Common myeloid progenitor, CD34-positive (primary cell): ENCODE measurements around the gene MRPL48.
A peak's percentile ranks its signal among the peaks of the same experiment; 100 is the strongest.
"Not testable (repeated sequence)": the region's sequence is repeated elsewhere in the genome, so short reads cannot be mapped to it uniquely, and the experiment has no call there.

ENCODE experiments used
- CTCF ChIA-PET: fragments of 350-600 bp; sonication (Branson Sonifier 250); formaldehyde crosslinking; loops from one replicate; lab custom pipeline; 2021; ENCODE audit warnings: antibody characterized with exemption; lab: Charles Lee
- POLR2A ChIA-PET: fragments of 350-600 bp; sonication (Branson Sonifier 250); formaldehyde crosslinking; loops from one replicate; lab custom pipeline; 2021; ENCODE audit warnings: antibody characterized with exemption; lab: Charles Lee
- DNase-seq, 3 donors: peaks; one replicate each; pipeline versions ENCODE4 v3.0.0 to v3.0.0-alpha.2; 2013
- H3K27ac ChIP-seq, 2 experiments: 1 replicate in 1 of 2; 2 replicates in 1 of 2; pipeline ENCODE4 v1.7.0; 2013; ENCODE audit warnings: inconsistent platforms in 2 of 2, low read length in 2 of 2, mild to moderate bottlenecking in 2 of 2, low read depth in 1 of 2, moderate library complexity in 1 of 2; ENCODE audit not compliant: severe bottlenecking in 2 of 2, insufficient read depth in 1 of 2, poor library complexity in 1 of 2
- H3K27me3 ChIP-seq, 5 experiments: replicated peaks in 2 of 5; 1 replicate in 3 of 5; 2 replicates in 2 of 5; pipeline versions ENCODE4 v1.6.1 to v1.7.0; 2013; ENCODE audit warnings: low read length in 4 of 5, mild to moderate bottlenecking in 2 of 5, moderate library complexity in 2 of 5, inconsistent platforms in 1 of 5; ENCODE audit not compliant: insufficient read depth in 5 of 5, control insufficient read depth in 4 of 5
- H3K36me3 ChIP-seq, 4 experiments: 1 replicate in 2 of 4; 2 replicates in 2 of 4; pipeline versions ENCODE4 v1.6.1 to v1.7.0; 2013; ENCODE audit warnings: low read length in 3 of 4, control low read depth in 1 of 4, mild to moderate bottlenecking in 1 of 4; ENCODE audit not compliant: control insufficient read depth in 4 of 4, insufficient read depth in 4 of 4
- H3K4me1 ChIP-seq, 4 experiments: 1 replicate in 3 of 4; 2 replicates in 1 of 4; pipeline versions ENCODE4 v1.6.1 to v1.7.1; 2013; ENCODE audit warnings: low read length in 3 of 4, mild to moderate bottlenecking in 3 of 4, control low read depth in 1 of 4, inconsistent platforms in 1 of 4, moderate library complexity in 1 of 4; ENCODE audit not compliant: control insufficient read depth in 4 of 4, insufficient read depth in 4 of 4; ENCODE audit errors: control extremely low read depth in 1 of 4
- H3K4me3 ChIP-seq, 7 experiments: 1 replicate in 4 of 7; 2 replicates in 3 of 7; pipeline versions ENCODE4 v1.5.1 to v1.7.0; 2013; ENCODE audit warnings: mild to moderate bottlenecking in 7 of 7, low read length in 6 of 7, moderate library complexity in 6 of 7, inconsistent platforms in 2 of 7, low read depth in 2 of 7, control low read depth in 1 of 7; ENCODE audit not compliant: insufficient read depth in 4 of 7, control insufficient read depth in 1 of 7; ENCODE audit errors: extremely low read depth in 1 of 7
- H3K9me3 ChIP-seq, 5 experiments: 1 replicate in 4 of 5; 2 replicates in 1 of 5; pipeline versions ENCODE4 v1.6.1 to v1.7.1; 2013; ENCODE audit warnings: low read length in 4 of 5, mild to moderate bottlenecking in 2 of 5, inconsistent platforms in 1 of 5, low read depth in 1 of 5, moderate library complexity in 1 of 5; ENCODE audit not compliant: control insufficient read depth in 4 of 5, insufficient read depth in 2 of 5; ENCODE audit errors: control extremely low read depth in 1 of 5
- WGBS: methylation state at CpG from one replicate; pipeline ENCODE4 v1.1.5; 2013; ENCODE audit not compliant: insufficient coverage; 5-methylcytosine and 5-hydroxymethylcytosine counted together

Gene MRPL48

DNA sequence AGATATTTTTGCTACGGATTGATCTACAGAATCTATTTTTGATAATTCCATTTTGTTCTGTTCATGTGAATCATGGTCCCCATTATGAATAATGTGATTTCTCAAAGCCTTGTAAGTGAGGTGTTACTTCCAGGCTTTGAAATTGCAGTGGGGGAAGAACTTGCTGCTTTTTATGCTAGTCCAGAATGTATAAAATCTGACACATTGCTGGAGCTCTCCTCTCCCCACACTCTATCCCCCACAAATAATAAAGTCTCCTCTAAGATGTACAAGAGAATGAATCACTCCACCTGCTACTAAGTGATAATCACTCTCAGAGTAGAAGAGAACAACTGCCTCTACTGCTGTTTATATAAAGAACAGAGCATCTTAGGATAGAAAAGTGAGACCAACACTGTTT lies 20.9 kb upstream of the MRPL48 start:
- CTCF ChIA-PET = interaction anchor here (0.9 kb wide), 1 partner anchor 21 kb away, joined by 4 read pairs; no protein-coding TSS in a partner anchor
- WGBS = 100% methylated on average over 1 of the region's 1 CpG
- H3K27me3 ChIP-seq = no peaks in the 10 kb centered on the region
- DNase-seq = no peak
- H3K36me3 ChIP-seq = no peaks in the 10 kb centered on the region
- POLR2A ChIA-PET = no interaction called here
- H3K27ac ChIP-seq = no peak overlapping the region
- no peaks in the 10 kb centered on the region for H3K9me3 ChIP-seq
- no peak overlapping the region for H3K4me3 ChIP-seq
- H3K4me1 ChIP-seq = no peaks in the 10 kb centered on the region

DNA sequence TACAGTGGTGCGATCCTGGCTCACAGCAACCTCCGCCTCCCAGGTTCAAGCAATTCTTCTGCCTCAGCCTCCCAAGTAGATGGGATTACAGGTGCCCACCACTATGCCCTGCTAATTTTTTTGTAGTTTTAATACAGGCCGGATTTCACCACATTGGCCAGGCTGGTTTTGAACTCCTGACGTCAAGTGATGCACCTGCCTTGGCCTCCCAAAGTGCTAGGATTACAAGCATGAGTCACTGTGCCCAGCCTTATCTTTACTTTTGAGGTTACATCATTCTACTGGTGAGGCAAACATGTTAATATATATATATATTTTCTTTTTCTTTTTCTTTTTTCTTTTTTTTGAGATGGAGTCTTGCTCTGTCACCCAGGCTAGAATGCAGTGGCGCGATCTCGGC lies 16.9 kb upstream of the MRPL48 start:
- POLR2A ChIA-PET, CTCF ChIA-PET, H3K27ac ChIP-seq, H3K9me3 ChIP-seq, H3K27me3 ChIP-seq, H3K36me3 ChIP-seq, H3K4me1 ChIP-seq, H3K4me3 ChIP-seq: not testable (repeated sequence)
- peak in 1 of 3 donors; percentile 27 for DNase-seq
- WGBS = 98% methylated on average over 7 of the region's 7 CpGs

DNA sequence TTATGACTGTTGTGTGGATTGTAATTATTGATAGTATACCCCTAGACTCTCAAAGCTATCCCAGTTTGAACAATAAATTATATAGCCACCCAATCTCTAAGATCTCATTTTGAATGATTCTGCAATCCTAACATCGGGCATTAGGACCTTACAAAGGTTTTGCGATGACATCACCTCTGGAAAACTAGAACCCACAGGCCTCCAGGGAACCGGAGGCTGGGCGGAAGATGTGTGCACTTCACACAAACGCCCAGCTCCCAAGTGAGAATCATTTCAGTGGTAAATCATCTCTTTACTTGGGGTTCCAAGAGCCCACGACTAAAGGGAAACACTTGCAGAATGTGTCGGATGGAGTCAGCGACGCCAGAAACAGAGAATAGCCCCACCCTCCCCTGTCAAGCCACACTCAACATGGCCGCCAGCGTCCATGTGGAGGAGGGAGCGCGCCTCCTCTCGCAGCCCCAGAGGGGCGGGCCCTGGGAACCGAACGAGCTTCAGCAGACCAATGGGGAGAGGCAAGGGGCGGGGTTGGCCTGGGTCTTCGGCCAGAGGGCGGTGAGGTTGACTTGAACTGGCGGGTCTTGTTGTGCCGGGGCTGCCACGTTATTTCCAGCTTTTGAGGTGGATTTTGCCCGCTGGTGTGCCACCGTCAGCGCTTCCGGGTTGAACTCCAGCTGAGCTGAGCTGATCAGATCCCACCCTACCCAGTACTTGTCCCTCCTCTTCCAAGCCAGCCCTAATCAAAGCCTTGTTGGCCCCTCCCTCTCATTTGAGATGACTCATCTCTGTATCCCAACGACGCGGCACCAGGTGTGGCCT lies 8.4 kb upstream of the MRPL48 start:
- Histone ChIP-seq H3K27ac (peak overlapping the region; percentile 81 to 93), H3K4me3 (peak overlapping the region; percentile 32 to 97 (median 79)), H3K27me3 (no peaks in the 10 kb centered on the region), H3K9me3 (no peaks in the 10 kb centered on the region), H3K36me3 (no peaks in the 10 kb centered on the region), H3K4me1 (peaks cover 0 to 13% (median 8%) of the 10 kb centered on the region in 4 experiments)
- ChIA-PET POLR2A (interaction anchor here (0.9 to 2.6 kb wide), 3 partner anchors 9 to 18 kb away, joined by 3 to 10 read pairs (median 4); partner anchors contain the start of gene RAB6A), CTCF (interaction anchor here (0.8 to 4.7 kb wide), 2 partner anchors 8 to 17 kb away, joined by 3 to 28 read pairs; partner anchors contain the start of genes MRPL48 and RAB6A)
- under 1% methylated on average over 23 of the region's 30 CpGs for WGBS
- DNase-seq = peak; percentile 97 to 99 (median 99)

DNA sequence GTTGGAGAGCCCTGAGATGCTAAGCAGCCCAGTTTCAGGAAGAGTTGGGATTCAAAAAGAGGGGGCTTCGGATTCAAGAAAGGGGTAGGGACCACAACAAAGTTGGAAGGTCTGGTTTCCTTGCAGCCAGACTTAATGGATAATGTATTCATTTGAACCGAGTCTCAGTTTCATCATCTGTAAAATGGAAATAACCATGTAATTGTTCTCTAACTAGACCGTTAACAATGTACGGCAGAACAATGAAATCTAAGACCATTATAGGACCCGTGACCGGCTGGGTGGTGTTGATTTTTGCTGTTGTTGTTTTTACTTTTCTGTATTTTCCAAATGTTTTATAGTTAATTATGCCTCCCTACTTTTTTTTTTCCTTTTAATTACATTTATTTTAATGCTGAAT lies 6.4 kb upstream of the MRPL48 start:
- CTCF ChIA-PET = no interaction called here
- no peaks in the 10 kb centered on the region for H3K36me3 ChIP-seq

DNA sequence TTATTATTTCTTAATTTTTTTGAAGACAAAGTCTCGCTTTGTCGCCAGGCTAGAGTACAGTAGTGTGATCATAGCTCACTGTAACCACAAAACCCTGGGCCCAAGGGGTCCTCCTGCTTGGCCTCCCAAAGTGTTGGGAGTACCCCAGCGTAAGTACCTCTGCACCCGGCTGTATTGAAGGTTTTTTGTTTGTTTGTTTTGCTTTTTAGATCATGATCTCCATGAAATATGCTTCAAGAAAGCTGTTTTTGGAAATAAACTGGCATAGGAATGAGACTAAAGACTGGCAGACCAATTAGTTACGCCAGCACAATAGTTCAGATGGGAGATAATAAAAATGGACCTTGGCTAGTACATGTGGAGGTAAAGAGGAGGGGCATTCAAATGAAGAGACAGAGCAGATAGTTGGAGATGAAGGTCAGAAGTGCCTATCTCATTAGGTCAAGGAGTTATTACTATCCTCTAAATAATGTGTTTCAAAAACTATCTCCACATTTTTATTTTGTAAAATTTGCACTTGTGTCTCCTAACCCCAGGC lies 4.1 kb upstream of the MRPL48 start:
- CTCF ChIA-PET = no interaction called here
- POLR2A ChIA-PET = no interaction called here
- no peaks in the 10 kb centered on the region for H3K36me3 ChIP-seq
- H3K9me3 ChIP-seq = no peaks in the 10 kb centered on the region
- no peak overlapping the region for H3K4me3 ChIP-seq
- DNase-seq = no peak
- H3K4me1 ChIP-seq = peaks cover 3 to 23% (median 12%) of the 10 kb centered on the region in 4 experiments
- no peaks in the 10 kb centered on the region for H3K27me3 ChIP-seq
- H3K27ac ChIP-seq = no peak overlapping the region
- 97% methylated on average over 3 of the region's 5 CpGs for WGBS

More for the DNA sequence above, 6.4 kb upstream of the MRPL48 start:
- POLR2A ChIA-PET = no interaction called here
- peaks cover 0 to 13% (median 8%) of the 10 kb centered on the region in 4 experiments for H3K4me1 ChIP-seq
- H3K9me3 ChIP-seq = no peaks in the 10 kb centered on the region
- 94% methylated on average over 2 of the region's 6 CpGs for WGBS
- no peak overlapping the region for H3K4me3 ChIP-seq
- no peak overlapping the region for H3K27ac ChIP-seq
- DNase-seq = no peak
- no peaks in the 10 kb centered on the region for H3K27me3 ChIP-seq

DNA sequence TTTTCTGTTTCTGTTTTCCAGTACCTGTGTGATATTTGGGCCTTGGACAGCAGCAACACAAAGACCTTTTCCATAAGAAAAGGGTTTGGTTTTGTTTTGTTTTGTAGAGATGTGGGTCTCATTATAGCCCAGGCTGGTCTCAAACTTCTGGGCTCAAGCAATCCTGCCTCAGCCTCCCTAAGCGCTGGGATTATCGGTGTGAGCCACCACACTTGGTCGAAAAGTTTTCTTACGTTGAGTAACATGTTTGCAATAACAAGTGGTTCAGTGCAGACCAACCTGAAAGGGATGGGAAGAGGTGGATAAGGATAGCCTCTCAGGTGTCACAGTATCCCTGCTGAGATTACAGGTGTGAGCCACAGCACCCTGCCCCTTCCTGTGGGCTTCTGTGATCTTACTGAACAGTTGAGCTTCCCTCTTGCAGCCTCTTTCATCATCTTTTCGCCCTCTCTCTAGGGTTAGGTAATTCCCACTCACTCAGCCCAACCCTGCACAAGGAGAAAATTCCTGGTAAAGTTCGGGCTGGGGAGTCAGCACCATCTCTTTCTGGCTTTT lies 3.5 kb upstream of the MRPL48 start:
- no peaks in the 10 kb centered on the region for H3K9me3 ChIP-seq
- H3K4me3 ChIP-seq = no peak overlapping the region
- no peaks in the 10 kb centered on the region for H3K36me3 ChIP-seq
- CTCF ChIA-PET = no interaction called here
- 98% methylated on average over 4 of the region's 6 CpGs for WGBS
- POLR2A ChIA-PET = no interaction called here
- no peak for DNase-seq
- peaks cover 3 to 23% (median 14%) of the 10 kb centered on the region in 4 experiments for H3K4me1 ChIP-seq
- H3K27me3 ChIP-seq = no peaks in the 10 kb centered on the region
- H3K27ac ChIP-seq = peak overlapping the region in 1 of 2 experiments; percentile 37

DNA sequence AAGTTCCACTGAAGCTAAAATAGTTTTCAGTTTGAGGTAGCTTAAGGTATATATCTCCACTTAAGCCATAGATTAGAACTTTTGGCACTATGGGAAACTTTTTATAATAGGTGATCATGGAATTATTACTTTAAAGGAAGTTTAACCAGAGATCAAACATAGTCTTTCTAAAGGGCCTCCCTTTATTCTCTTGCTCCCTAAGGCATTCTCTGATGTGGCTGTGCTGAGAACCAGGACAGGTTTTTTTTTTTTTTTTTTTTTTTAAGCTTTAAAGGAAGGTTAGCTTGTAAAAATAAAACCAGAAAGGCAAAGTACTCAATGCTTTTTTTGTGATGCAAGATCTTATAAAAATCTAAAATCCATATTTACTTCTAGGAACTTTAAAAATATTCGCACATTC lies 2.9 kb upstream of the MRPL48 start:
- Histone ChIP-seq H3K4me3 (no peak overlapping the region), H3K9me3 (no peaks in the 10 kb centered on the region), H3K36me3 (no peaks in the 10 kb centered on the region), H3K4me1 (peaks cover 3 to 20% (median 13%) of the 10 kb centered on the region in 4 experiments), H3K27ac (peak overlapping the region in 1 of 2 experiments; percentile 37), H3K27me3 (no peaks in the 10 kb centered on the region)
- ChIA-PET POLR2A (interaction anchor here (0.6 kb wide), 1 partner anchor 12 kb away, joined by 3 read pairs; no protein-coding TSS in a partner anchor), CTCF (no interaction called here)
- WGBS = no CpG with 5 or more reads among the region's 1 CpG
- no peak for DNase-seq
